GM18873 (cell line): ENCODE results near the gene CHD6.

Source experiments
- ATAC-seq: cut with Tn5 transposase; IDR thresholded peaks from one replicate; pipeline ENCODE4 v1.9.1; 2021; ENCODE audit warnings: mild to moderate bottlenecking, moderate library complexity, moderate number of reproducible peaks; ENCODE audit not compliant: unreplicated experiment, low FRiP score

CHD6 gene

DNA sequence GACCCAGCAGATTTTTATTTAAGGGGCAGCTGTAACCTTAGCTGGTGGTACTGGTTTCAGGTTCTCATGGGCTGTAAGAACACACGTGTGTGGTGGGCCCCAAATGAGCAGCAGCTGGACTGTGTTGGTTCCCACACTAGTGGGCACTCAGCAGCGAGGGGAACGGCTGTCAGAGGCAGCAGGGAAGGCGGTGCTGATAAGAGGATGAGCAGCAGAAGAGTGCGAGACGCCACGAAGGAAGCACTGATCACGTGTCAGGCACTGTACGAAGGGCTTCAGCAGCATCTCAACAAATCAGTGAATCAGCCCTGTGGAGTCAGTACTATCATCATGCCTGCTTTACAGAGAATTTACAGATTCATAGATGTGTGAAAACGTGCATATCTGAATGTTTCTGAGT, 210.6 kb downstream of the CHD6 start:
- no peak for ATAC-seq

DNA sequence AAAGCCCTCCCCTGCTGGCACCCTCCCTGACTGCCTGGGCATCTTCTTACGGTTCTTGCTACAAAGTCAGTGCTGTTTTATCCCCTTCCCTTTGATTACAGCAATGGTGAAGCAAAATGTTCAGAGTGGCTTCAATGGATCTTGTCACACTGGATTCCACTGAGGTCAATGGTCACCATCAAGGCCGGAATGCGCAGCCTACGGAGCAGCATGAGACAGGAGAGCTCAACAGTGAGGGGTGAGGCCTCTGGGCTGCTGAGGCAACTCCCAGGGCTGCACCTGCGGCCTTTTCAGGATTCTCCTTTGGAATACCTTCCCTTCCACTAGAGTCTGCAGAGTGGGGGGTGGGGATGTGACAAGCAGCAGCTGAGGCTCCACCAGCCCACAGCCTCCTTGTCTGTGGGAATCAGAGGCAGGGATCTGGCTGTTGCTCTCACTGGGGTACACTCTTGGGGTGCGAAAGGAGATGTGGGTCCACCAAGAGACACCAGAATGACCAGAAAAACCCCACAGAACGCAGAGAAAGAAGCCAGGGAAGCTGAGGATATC, 211.2 kb downstream of the CHD6 start:
- ATAC-seq: no peak

DNA sequence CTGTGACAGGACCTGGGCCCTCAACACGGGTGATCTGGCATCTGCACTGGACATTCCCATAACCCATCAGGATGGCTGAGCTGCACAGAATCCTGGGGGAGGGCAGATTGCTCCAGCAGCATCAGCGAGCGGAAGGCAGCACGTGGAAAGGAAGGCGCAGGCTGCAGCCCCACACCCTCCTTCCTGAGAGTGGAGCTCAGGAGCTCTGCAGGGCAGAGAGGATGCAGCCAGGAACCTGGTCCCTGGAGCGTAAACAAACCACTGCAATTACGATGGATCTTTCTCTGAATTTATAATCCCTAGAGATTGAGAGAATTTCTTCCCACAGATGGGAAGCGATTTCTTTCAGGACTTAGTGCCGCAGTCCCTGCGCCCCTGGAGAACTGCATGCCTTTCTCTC, 211.8 kb downstream of the CHD6 start:
- ATAC-seq: no peak

DNA sequence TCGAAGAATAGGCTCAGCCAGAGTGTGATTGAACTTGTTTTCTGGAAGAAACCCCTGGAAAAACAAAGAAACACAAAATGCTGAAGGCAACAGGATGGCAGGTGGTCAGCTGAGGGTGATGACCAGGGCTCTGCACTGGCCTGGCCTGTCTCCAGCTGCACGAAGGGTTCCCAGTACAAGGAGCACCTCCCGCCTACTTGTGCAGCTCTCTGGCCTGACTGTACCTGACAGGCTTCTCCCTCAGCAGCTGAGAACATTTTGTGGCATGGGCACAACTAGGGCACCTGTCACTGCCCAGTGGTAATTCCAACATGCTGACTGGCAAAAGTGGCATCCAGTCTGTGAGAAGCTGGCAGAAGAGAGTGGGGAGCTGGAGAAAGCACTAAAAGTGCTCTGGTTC, 212.7 kb downstream of the CHD6 start:
- ATAC-seq: no peak

DNA sequence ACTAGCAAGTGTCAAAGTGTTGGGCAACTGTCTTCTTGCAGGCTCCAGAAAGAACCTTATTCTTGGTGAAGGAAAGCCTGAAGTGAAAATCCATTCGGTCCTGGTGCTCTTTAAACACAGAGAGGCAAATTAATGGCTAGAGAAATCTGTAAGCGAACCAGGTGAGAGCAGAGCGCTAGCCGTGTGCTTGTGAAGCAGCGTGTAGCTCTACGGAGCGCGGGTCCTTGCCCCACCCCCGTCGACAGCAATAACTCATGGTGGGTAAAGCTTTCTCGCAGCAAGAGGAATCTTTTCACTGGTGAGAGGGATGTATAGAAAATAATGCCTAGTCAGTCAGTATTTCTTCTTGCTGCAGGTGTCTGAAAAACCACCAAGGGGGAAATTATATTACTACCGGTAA, 214.6 kb downstream of the CHD6 start:
- ATAC-seq: no peak

DNA sequence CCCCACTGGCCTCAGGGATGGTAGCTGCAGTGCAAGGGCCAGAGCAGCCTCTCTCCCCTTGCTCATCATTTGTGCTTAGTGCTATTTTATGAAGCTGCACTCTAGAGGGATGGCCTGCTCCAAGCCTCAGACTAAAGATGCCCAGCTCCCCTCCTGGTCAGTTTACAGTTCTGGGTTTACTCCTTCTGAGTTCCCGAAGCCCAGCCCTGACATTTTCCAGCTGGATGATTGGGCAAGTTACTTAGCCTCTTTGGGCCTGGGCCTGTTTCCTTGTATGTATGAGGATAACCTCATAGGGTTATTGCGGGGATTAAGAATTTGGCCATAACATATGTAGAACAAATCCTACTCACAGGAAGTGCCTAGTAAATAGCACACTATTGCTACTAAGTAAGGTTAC, 219.8 kb downstream of the CHD6 start:
- ATAC-seq: no peak

DNA sequence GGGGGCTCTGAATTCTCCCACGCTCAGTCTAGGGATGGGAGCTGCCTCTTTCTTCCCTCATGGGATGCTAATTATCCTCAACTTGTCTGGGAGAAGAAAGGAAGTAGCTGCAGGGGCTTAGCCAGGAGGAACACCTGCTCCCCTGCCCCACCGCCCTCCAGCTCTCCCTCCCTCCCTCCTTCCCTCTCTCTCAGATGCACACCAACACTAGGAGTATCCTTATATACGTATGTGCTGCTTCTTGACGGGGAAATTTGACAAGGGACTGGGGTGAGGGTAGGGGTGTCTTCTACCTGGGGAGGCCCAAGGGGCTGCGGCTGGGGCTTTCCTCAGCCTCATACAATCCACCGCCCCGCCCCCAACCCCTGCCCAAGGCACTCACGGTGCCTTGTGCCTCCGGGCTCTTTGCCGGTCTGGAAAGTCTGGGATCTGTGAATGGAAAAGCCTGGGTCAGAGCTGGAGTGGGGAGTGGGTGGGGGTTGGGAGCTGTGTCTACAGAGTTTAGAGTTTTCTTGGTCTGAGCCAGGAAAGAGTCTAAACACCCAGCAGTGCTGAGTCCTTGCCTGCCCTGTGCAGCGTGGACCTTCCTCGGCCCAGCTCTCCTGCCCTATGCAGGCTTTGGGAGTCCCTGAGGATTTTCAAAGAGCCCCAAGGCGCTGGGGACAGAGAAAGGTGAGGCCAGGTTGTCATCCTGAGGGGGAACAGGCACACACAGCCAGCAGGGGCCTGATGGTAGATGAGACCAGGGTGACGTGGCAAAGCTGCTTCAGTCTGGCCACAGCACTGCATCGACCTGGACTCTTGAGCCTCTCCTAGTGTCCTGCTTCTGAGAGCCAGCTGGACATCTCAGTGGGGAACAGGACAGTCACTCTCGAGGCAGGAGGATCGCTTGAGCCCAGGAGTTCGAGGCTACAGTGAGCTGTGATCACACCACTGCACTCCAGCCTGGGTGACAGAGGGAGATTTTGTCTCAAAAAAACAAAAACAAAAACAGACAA, 222.2 kb downstream of the CHD6 start:
- ATAC-seq: no peak

DNA sequence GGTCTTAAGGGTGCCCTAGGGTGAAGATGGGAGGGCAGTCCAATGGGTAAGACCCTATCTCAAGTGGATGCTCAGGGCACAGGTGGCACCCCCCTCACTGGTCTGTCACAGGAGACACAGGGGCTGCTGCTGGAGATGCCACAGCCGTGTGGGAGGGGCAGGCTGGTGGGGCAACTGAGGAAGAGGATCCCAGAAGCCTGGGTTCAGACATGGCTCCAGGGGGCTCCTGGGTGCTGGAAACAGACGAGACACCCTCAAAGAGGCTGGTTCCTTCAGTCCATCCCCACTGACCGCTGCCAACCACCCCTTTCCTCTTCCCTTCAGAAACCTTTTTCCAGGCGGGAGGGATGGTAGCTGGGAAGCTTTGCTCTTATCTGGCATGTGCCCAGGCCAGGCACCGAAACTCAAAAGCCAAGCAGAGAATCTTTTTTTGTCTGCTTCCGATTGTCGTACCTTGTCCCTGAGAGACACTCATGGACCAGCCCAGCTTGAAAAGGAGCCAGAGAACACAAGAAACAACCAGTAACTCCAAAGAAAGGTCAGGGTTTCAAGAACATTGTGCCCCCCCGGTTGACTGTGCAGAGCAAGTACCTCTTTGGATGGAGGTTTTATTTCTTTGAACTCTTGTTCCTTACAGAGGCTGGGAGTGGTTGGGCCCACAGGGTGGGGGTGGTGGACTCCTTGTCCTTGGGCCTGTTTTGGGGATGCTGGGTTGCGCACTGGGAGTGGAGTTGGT, 223.1 kb downstream of the CHD6 start:
- ATAC-seq: no peak

DNA sequence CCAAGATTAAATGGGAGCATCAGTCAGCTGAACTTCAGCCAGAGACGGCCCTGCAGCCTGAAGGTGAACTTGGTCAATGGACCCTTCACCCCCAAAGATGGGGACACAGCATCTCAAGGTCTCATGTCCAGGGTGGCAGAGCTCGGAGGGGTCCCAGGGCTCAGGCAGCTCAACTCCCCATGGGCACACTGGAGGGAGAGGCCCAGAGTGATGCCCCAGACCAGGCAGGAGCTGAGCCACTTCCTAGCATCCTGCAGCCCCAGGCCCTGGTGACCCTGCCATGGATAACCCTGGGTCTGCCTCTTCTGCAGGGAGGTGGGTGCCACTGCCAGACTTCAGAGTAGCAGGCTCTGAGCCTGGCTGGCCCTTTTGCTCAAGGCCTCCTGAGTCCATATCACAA, 224.1 kb downstream of the CHD6 start:
- no peak for ATAC-seq

DNA sequence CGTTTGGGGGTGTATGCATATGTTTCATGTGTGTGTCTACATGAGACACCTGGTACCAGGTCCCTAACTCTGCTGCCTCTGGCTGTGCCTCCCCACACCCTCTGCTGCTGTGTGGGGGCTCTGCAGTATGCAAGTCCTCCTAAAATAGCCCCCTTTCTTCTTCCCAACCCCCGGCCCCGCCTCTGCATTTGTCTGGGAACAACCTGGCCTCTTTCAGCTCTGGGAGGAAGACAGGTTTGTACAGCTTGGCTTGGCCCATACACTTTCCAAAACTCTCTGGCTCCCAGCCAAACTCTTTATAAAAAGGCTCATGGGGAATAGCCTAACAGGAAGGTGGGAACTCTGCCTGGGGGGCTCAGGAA, 224.5 kb downstream of the CHD6 start:
- ATAC-seq: no peak

DNA sequence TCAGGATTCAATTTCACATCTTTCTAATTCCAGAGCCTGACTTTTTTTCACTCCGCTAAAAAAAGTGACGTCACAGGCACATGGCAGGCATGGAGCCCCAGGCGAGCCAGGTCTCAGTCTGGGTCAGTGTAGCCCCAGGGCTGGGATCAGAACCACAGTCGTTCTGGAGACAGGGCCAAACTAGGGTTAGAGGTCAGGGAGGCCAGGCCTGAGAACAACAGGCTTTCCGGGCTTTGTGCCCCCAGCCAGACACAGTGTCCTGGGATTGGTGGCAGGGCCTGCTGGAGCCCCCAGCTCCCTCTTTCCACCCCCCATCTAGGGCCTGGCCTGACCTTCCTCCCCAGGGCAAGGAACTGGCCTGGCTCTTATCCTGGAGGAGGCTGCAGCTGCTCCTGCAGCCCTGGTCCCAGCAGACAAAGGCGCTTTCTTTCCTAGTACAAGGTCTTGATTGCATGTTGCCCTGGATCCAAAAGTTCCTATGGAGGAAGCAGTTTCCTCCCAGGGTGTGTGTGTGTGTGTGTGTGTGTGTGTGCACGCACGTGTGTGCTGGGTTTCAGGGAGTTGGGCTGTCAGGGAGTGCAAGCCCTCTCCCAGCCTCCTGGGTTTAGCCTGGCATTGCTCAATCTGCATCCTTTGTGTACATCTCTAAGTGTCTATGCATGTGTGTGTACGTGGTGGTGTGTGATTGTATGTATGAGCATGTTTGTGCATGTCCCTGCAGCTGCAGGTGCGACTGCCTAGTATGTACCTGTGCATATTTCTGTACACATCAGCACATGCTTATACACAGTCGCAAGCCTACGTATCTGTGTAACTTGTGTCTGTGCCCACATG, 225.1 kb downstream of the CHD6 start:
- ATAC-seq: no peak

DNA sequence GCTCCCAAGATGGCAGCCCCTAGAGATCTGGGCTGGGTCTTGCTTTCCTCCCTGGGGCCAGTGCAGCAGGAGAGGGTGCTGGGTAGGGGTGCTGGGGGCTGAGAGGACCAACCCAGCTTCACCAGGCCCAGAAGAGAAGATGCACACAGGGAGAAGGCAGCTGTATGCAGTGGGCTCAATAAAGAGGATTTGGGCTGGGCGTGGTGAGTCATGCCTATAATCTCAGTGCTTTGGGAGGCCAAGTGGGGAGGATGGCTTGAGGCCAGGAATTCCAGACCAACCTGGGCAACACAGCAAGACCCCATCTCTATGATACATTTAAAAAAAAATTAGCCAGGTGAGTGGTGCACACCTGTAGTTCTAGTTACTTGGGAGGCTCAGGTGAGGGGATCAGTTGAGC, 225.9 kb downstream of the CHD6 start:
- no peak for ATAC-seq

DNA sequence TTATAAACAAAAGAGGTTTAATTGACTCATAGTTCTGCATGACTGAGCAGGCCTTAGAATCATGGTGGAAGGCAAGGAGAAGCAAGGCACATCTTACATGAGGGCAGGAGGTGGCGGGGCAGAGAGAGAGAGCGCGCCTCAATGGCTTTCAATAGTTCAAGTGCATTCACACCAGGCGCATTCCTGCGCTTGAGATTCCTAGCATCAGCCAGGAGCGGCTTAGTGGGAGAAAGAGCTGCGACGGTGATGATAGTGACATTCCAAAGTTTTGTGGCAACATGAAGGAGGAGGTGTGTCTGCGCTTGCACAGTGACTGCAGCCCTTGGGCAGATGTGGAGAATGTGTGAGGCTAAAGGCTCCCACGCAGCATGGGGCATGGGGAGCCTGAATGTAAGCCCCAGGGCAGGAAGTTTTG, 226.6 kb downstream of the CHD6 start:
- no peak for ATAC-seq

DNA sequence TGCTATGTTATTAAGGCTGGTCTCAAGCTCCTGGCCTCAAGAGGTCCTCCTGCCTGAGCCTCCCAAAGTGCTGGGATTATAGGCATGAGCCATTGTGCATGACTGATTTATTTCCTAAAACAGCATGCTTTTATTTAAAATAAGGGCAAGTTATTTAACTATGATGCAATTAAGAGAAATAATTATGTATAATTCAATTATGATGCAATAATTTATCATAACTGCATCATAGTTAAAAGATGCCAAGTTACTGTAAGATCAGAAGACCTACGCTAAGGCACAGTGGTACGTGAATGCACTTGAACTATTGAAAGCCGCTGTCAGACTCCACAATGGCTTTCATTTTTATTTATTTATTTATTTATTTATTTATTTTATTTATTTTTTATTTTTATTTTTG, 227.3 kb downstream of the CHD6 start:
- ATAC-seq: no peak

DNA sequence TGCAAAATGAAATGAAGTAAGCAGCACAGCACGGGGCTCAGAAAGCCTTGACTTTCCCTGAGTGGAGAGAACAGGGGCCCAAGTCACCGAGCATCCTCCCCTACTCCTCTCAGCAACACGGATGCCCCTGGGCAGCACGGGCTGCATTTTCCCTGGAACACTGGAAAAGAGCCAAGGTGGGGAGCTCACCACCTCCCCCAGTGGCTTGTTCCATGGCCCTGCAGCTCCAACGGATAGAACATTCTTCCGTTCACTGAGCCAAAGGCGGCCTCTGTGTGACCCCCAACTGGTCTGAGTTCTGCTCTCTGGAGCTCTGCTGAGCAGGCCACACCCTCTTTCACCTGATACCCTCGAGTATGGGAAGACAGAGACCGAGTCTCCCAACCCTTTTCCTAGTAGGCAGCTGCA, 230.7 kb downstream of the CHD6 start:
- no peak for ATAC-seq

DNA sequence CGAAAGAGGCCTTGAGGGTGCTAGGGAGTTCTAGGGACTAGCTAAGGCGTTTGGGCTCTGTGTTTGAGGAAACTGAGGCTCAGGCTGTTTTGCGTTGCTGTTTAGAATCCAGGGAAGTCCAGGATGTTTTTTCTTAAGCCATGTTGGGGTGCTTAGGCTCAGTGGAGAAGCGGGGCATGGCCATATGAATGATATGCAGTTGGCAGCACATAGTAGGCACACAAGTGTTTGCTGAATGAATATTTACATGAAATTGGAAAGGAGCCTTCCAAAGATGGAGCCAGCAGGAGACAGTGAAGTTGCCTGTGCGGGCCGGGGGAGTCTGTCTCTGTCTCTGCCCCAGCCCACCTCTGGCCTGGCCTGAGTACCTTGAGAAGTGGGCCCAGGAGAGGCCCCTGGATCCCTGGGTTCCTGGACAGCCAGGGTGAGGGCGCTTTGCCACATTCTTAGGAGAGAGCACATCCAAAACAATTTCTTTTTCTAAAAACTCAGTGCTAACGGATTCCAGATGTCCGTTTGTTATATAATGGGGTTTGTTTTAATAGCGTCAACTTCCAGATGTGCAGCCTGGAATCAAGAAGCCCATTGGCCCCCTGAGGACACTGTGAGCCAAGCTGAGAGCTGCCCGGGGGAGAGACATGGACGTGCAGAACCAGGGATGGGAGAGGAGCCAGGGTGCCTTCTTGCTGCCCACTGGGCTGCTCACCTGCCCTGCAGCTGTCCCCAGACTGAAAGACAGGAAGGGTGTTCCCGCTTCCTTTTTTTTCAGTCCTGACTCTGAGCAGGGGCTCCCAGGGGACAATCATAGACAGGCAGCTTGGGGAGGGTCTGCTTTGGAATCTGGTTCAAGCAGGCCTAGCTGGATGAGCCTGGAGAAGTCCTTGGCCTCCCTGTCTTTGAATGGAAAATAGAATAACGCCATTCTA, 231.4 kb downstream of the CHD6 start:
- ATAC-seq: no peak

DNA sequence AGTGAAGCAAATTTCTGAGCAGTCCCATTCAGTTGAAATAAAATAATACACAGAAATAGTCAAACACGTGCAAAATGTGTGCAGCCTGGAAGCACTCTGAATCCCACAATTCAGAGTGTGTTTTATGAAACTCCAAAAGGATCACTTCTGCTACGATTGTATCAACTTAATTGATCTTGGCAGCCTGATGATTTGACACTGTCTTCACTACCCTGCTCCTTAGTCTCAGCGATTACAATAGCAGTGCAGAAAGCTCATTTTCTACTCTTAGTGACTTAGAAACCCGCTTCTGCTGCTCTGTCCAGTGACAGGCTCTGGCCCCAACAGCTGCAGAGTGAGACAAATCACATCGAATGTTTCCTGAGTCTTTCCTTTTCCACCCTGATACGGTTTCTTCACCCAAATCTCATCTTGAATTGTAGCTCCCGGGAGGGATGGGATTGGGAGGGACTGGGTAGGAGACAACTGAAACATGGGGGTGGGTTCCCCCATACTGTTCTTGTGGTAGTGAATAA, 235.3 kb downstream of the CHD6 start:
- ATAC-seq: no peak

DNA sequence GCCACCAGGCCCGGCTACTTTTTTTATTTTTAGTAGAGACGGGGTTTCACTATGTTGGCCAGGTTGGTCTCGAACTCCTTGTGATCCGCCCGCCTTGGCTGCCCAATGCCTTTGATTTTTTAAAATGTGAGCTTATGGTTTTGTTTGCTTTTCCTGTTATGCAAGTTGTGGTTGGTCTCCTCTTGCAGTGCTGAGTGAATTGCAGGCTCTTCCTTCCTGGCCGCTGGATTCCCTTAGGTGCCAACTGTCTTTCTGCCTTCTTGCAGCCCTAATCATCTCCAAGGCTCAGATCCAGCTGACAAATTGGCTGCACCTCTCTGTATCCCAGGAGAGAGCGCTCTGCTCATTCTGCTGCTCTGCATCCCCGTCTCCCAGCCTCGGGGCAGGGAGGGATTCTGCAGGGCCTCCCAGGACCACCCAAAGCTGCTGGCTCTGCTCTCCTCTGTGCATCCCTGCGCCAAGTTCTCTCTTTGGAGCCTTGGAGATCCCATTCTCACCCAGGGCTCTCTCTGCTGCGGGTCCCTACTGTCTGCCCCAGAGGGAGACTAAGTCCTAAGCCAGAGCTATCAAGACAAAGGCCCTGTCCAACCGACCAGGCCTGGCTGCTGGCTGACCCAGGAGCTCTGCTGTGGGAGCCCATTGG, 237.5 kb downstream of the CHD6 start:
- ATAC-seq: no peak

DNA sequence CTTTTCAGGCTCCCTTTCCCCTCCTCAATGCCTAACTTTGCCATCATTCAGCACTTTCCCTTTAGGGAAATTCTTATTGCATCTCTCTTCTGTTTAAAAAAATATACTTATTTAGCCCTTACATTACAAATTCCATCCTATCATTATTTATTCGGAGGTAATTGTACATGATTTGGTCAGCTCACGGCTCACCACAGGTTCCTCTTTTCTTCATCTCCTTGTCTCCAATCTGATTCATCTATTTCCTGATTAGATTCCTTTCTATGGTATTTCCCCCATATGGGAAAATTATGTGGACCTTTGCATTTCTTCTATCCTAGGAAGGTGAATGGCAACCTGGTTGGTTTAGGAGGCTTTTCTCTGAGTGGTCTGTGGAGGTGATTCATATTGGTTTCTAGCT, 238.6 kb downstream of the CHD6 start:
- ATAC-seq: no peak
